HG02642 (cell line): ENCODE measurements around the gene DET1.
"Not testable (repeated sequence)": the region's sequence is repeated elsewhere in the genome, so short reads cannot be mapped to it uniquely, and the experiment has no call there.

ENCODE experiments used
- ATAC-seq: cut with Tn5 transposase; IDR thresholded peaks from one replicate; pipeline ENCODE4 v1.9.1; 2021; ENCODE audit warnings: mild to moderate bottlenecking; ENCODE audit not compliant: unreplicated experiment, poor library complexity

DET1 gene

DNA sequence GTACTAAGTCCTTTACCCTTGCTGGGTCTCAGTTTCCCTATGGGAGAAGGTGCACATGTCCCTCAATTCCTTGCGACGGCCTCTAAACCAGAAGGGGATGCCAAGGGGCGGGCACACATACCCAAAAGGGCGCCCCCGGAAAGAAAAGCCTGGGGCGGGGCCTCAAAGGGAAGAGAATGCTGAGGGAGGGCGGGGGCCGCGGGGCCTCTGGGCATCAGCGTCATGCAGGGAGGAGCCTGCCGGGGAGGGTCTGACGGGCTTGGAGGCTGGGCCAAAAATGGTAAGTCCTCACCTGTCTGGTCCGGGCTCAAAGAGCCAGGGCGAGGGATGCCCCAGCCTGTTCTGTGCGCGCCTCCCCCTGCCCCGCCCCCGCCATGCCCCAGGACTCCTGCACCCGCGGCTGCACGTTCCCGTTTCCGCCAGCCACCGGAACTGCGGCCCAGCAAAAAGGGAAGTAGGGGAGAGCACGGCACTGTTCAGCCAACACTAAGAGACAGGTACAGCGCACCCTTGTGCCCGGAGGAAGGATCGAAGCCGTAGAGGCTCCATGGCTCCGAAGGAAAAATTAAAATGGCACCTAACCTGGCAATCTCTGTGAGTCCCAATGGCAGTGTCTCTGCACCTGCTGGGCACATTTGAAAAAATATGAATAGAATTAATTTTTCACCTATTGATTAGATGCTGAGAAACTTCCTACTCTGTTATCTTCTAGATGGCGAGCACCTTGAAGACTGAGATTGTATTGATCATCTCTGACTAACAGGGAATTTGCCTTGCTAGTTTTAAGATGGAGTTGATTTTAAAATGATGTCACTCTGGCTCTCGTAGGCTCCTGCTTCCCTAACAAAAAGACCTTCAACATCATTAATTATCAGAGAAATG lies at the start of gene DET1:
TSS of gene DET1 (minus strand) at position 434 of the 882 bp plus-strand sequence. CDS start 14,976 bp downstream, outside the sequence.
- peak; percentile 98 for ATAC-seq

DNA sequence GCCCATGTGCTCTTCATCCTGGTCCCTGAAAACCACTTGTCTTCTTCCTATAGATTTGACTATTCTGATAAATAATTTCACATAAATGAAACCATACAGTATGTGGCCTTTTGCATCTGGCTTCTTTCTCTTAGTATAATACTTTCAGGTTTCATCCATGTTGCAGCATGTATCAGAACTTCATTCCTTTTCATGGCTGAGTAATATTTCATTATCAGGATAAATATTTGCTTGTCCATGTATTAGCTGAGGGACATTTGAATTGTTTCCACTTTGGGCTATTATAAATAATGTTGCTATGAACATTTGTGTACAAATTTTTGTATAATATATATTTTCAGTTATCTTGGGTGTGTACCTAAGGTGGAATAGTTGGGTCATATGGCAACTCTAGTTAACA lies 44.9 kb upstream of the DET1 start:
- ATAC-seq: no peak

DNA sequence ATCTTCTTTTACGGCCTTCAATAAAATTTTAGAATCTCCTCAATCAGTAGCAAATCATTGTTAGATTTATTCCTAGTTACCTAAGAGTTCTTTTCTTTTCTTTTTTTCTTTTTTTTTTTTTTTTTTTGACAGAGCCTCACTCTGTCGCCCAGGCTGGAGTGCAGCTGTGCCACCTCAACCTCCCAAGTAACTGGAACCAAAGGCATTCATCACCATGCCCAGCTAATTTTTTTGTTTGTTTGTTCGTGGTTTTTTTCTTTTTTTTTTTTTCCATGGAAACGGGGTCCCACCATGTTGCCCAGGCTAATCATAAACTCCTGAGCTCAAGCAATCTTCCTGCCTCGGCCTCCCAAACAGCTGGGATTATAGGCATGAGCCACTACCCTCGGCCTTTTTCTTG lies 44.3 kb upstream of the DET1 start:
- ATAC-seq: no peak

DNA sequence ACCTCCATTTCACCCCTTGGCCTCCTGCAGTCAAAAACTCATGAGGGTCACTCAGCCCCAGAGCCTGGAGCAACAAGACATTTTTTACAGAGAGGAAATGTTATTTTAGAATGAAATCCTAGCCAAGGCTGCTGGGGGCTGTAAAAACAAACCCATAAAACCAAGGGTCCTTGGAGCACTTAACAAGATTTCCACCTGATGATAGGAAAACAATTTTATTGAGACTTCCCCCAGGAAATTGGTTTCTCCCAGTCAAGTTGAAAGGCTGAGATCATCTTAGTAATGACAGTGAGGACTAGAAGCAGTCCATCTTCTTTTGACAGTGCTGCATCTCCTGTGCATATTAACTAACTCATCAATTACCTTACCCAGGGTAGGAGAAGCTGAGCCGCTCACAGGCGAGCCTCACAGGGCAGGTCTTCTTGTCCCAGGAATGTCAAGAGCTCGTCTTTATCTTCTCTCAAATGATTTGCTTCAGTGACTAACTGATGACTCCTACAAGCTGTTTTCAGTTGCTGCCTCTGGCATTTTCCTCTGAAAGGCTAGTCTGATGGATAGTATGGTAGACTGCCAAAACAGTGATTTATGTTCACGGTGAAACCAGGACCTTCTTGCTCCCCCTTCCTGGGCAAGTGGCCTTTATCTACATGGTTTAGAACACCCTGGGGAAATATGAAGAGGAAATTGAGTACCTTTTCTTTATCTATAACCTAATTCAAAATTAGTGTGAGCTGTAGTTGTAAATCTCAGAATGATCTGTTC lies 40.1 kb upstream of the DET1 start:
- no peak for ATAC-seq

GRCh38 chr15:88580532-88580931 lies 34.1 kb upstream of the DET1 start:
- no peak for ATAC-seq

DNA sequence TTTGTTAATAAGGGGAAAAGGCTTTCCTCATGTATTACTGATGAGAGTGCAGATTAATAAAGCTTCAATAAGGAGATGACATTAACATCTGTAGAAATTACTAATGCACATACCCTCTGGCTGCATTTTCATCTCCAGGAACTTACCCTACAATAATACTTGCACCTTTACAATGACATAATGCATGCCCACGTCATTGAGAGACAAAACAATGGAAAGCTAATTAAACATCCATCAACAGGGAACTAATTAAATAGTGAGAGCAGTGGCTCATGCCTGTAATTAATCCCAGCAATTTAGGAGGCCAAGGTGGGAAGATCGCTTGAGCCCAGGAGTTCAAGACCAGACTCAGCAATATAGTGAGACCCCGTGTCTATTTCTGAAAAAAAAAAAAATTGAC lies 32.8 kb upstream of the DET1 start:
- ATAC-seq: no peak

- no peak for ATAC-seq
These were observed 28.2 kb upstream of the DET1 start for GRCh38 chr15:88574655-88575054.

DNA sequence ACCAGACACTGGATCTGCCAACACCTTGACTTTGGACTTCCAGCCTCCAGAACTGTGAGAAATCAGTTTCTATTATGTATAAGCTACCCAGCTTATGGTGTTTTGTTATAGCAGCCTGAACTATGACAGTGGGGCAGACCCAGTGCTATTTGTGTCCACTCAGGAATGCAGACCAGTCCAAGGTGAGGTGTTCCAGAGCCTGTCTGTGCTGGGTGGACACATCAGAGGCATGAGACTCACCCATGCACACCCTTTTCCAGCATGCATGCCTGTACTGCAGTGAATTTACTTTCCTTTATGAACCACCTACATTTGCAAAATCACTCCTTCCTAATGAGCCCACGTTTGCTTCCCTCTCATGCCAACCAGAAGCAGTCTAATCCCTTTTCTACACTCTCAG lies 27.6 kb upstream of the DET1 start:
- no peak for ATAC-seq

DNA sequence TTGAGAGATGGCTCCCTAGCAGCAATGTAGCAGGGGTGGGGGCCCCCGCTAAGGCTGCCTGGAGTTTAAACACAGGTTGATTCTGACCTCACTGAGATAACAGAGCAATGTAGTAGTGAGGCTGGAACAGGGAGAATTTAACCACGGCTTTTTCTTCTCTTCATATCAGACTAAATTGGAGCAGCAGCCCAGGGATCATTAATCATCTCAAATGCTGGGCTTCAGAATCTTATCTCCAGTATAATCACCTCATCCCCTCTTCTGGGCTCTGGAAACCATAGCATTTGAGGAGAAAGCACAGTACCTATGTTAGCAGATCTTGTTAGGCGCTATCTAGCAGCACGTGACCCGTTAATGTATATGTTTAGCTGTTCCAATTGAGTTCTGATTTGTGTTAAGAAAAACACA lies 25.4 kb upstream of the DET1 start:
- no peak for ATAC-seq

GRCh38 chr15:88571153-88571851 lies 24.8 kb upstream of the DET1 start:
- no peak for ATAC-seq

DNA sequence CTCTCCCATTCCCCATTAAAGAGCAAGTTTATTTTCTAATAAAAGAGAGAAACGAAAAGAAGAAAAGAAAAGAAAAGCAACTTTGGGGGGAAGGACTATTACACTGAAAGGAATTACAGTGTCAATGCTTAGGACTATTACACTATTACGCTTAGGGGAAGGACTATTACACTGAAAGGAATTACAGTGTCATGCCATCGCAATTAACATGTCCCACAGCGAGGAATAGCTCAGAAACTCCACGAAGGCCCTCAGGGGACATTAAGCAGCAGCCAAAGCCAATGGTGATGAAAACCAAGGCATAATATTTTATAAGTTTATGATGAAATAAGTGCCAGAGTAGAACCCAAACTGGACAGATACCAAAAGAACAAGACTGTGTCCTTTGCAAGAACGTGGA lies 22.1 kb upstream of the DET1 start:
- no peak for ATAC-seq

DNA sequence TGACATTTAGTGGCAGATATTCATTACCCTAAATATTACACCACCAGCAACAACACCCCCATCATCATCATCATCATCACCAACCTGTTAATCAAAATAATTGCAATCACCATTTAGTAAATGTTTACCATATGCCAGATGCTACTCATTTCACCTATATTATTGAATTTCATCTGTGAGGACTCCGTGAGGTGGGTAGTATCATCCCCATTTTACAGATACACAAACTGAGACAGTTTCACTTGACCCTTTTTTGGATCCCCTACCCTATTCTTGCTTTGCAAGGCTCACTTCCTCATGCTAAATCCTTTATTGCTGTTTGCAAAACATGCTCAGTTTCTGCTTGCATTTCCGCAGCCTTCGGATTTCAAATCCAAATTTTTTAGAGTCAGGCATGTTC lies 18.3 kb upstream of the DET1 start:
- ATAC-seq: no peak

DNA sequence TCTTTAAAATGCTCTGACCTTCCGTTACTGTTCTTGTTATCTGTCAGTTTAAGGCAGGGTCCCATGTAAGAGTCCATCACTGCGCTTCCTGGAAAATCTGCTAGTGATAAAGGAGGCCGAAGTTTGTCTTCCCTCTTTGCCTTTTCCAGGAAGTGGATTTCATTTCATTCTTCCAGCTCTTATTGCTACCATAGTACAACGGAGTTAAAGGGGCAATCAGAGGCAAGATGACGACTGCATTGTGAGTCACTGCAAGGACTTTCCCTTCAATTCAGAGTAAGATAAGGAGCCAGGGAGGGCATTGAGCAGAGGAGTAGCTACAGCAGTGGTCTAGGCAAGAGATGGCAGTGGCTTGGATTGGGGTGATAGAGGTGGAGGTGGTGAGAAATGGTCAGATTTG lies 17.2 kb upstream of the DET1 start:
- ATAC-seq: no peak

DNA sequence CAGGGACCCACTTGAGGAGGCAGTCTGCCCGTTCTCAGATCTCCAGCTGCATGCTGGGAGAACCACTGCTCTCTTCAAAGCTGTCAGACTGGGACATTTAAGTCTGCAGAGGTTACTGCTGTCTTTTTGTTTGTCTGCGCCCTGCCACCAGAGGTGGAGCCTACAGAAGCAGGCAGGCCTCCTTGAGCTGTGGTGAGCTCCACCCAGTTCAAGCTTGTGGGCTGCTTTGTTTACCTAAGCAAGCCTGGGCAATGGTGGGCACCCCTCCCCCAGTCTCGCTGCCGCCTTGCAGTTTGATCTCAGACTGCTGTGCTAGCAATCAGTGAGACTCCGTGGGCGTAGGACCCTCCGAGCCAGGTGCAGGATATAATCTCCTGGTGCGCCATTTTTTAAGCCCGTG lies 13.1 kb upstream of the DET1 start:
- not testable (repeated sequence) for ATAC-seq

DNA sequence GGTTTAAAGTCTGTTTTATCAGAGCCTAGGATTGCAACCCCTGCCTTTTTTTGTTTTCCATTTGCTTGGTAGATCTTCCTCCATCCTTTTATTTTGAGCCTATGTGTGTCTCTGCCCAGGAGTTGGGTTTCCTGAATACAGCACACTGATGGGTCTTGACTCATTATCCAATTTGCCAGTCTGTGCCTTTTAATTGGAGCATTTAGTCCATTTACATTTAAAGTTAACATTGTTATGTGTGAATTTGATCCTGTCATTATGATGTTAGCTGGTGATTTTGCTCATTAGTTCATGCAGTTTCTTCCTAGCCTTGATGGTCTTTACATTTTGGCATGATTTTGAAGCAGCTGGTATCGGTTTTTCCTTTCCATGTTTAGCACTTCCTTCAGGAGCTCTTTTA lies 11.5 kb upstream of the DET1 start:
- not testable (repeated sequence) for ATAC-seq

- not testable (repeated sequence) for ATAC-seq
These were observed 1.5 kb upstream of the DET1 start for GRCh38 chr15:88548009-88548408.

DNA sequence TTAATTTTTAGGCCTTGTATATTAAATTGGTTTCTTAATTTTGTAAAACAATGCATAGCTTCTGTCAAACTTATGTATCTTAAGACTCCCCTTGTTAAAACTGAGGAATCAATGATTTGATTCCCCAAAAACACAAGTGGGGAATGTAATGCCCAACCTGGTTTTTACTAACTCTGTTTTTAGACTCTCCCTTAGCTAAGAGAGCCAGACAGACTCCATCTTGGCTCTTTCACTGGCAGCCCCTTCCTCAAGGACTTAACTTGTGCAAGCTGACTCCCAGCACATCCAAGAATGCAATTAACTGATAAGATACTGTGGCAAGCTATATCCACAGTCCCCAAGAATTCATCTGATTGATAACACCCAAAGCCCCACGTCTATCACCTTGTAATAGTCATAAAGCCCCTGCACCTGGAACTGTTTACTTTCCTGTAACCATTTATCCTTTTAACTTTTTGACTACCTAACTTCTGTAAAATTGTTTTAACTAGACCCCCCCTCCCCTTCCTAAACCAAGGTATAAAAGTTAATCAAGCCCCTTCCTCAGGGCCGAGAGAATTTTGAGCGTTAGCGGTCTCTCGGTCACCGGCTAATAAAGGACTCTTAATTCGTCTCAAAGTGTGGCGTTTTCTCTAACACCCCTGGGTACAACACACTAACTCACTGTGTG lies 768 bp downstream of the DET1 start:
- ATAC-seq: not testable (repeated sequence)

DNA sequence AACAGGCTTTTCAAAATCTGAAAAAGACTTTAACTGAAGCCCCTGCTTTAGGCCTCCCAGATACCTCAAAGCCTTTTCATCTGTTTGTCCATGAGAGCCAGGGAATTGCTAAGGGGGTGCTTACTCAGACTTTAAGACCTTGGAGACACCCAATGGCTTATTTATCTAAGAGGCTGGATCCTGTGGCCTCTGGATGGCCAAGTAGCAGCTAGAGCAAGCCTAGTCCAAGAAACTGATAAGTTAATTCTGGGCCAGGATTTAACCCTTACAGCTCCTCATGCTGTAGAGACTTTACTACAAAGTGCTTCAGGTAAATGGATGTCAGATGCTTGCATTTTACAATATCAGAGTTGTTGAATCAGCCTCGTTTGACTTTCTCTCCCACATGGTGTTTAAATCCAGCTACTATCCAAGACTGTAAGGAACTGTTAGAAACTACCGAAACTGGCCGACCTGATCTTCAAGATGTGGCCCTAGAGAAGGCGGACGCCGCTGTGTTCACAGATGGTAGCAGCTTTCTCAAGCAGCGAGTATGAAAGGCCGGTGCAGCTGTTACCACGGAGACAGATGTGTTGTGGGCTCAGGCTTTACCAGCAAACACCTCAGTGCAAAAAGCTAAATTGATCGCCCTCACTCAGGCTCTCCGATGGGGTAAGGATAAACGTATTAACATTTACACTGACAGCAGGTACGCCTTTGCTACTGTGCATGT lies 3.3 kb downstream of the DET1 start:
- no peak for ATAC-seq

- ATAC-seq: no peak
These were observed 4.1 kb downstream of the DET1 start for GRCh38 chr15:88542342-88542733.
